GM12878 (cell line): ENCODE results near the gene POLR3A. TPM values are rescaled to one million over a fixed set of nuclear protein-coding genes. Genes with fewer than 3 reads are reported as not detected.

Experiments used
- ATAC-seq: fragments of 200-7000 bp; cut with Tn5 transposase; 3 replicates; pipeline ENCODE4 v1.9.1; 2020; ENCODE audit warnings: mild to moderate bottlenecking, moderate library complexity
- BruUV-seq: library from RNA; stranded (reverse); fragments of 400-500 nt; replicated peaks from 2 replicates; lab custom pipeline; 2021; lab: Mats Ljungman, UMichigan
- CTCF ChIA-PET: fragments of 300-600 bp; sonication (Branson Sonifier 250); formaldehyde crosslinking; extraction: SDS; loops from one replicate; lab custom pipeline; 2021; ENCODE audit warnings: inconsistent platforms; lab: Yijun Ruan, JAX
- POLR2A ChIA-PET: fragments of 350-600 bp; formaldehyde crosslinking; extraction: SDS; loops from one replicate; lab custom pipeline; 2021; ENCODE audit warnings: inconsistent platforms; lab: Charles Lee
- RAD21 ChIA-PET: fragments of 300-600 bp; sonication (Branson Sonifier 250); formaldehyde crosslinking; loops from one replicate; lab custom pipeline; 2023; ENCODE audit warnings: antibody characterized with exemption; ENCODE audit not compliant: unreplicated experiment; lab: Charles Lee
- SMC1A ChIA-PET: fragments of 300-600 bp; sonication (Branson Sonifier 250); formaldehyde crosslinking; loops from one replicate; lab custom pipeline; 2023; ENCODE audit not compliant: unreplicated experiment, uncharacterized antibody; lab: Charles Lee
- DNase-seq: peaks from one replicate; pipeline ENCODE4 v3.0.0-alpha.2; 2011; ENCODE audit warnings: low read depth, low spot score
- FAIRE-seq: peaks from 3 replicates; lab custom pipeline; 2011; peaks lifted over from hg19 to GRCh38; lab: Jason Lieb, UNC
- H2AFZ ChIP-seq: 2 replicates; pipeline ENCODE4 v1.6.0; 2011; ENCODE audit warnings: low read depth, low read length, control low read depth; ENCODE audit not compliant: control insufficient read depth
- H3K27ac ChIP-seq: 2 replicates; pipeline ENCODE4 v1.5.1; 2011; ENCODE audit warnings: control low read depth; ENCODE audit not compliant: control insufficient read depth, insufficient read depth
- H3K27me3 ChIP-seq, 2 experiments: replicated peaks in 1 of 2; 2 replicates each; pipeline versions ENCODE4 v1.6.0 to v1.6.1; 2011; ENCODE audit warnings: low read length in 1 of 2; ENCODE audit not compliant: control insufficient read depth in 2 of 2, insufficient read depth in 2 of 2
- H3K36me3 ChIP-seq, 2 experiments: 2 replicates each; pipeline ENCODE4 v1.5.1; 2011; ENCODE audit warnings: low read length in 1 of 2; ENCODE audit not compliant: control insufficient read depth in 2 of 2, insufficient read depth in 2 of 2
- H3K4me1 ChIP-seq: 2 replicates; pipeline ENCODE4 v1.6.1; 2011; ENCODE audit warnings: mild to moderate bottlenecking, low read length, moderate library complexity, mixed read lengths; ENCODE audit not compliant: control insufficient read depth, insufficient read depth
- H3K4me2 ChIP-seq: 2 replicates; pipeline ENCODE4 v1.6.0; 2011; ENCODE audit warnings: control low read depth; ENCODE audit not compliant: control insufficient read depth, insufficient read depth
- H3K4me3 ChIP-seq: fragments of 200-600 bp; sonication (generic); 2 replicates; pipeline ENCODE4 v1.5.1; 2016
- H3K79me2 ChIP-seq: 2 replicates; pipeline ENCODE4 v1.6.0; 2011; ENCODE audit warnings: low read length; ENCODE audit not compliant: control insufficient read depth, insufficient read depth
- H3K9ac ChIP-seq: 2 replicates; pipeline ENCODE4 v1.8.0; 2011; ENCODE audit warnings: low read length, control low read depth, mixed read lengths; ENCODE audit not compliant: control insufficient read depth, insufficient read depth
- H3K9me3 ChIP-seq: replicated peaks from 3 replicates; pipeline ENCODE4 v1.5.1; 2011; ENCODE audit warnings: mild to moderate bottlenecking, low read length; ENCODE audit not compliant: control insufficient read depth, insufficient read depth
- H4K20me1 ChIP-seq: 2 replicates; pipeline ENCODE4 v1.6.0; 2011; ENCODE audit not compliant: control insufficient read depth, insufficient read depth
- HDAC2 ChIP-seq: fragments of 200-600 bp; sonication (generic); IDR thresholded peaks from 2 replicates; pipeline ENCODE4 v1.6.1; 2017
- IRF4 ChIP-seq: IDR thresholded peaks from 2 replicates; pipeline ENCODE4 v1.6.1; 2011; ENCODE audit warnings: low read depth, low read length
- NFYB ChIP-seq: IDR thresholded peaks from 2 replicates; pipeline ENCODE4 v1.6.1; 2011; ENCODE audit warnings: low read depth, mild to moderate bottlenecking, low read length, improper control_type of control experiment, moderate library complexity; ENCODE audit not compliant: insufficient read depth
- RB1 ChIP-seq: fragments of 450-650 bp; formaldehyde crosslinking; IDR thresholded peaks from 2 replicates; pipeline ENCODE4 v1.6.1; 2017; ENCODE audit warnings: mild to moderate bottlenecking, borderline replicate concordance
- SMAD1 ChIP-seq: fragments of 450-650 bp; IDR thresholded peaks from 2 replicates; pipeline ENCODE4 v1.6.1; 2018; ENCODE audit warnings: mild to moderate bottlenecking, low read depth; ENCODE audit not compliant: partially characterized antibody
- SRF ChIP-seq, 2 experiments: IDR thresholded peaks; 2 replicates each; pipeline ENCODE4 v1.6.1; 2011; ENCODE audit warnings: low read depth in 2 of 2, low read length in 2 of 2, mild to moderate bottlenecking in 1 of 2, moderate library complexity in 1 of 2
- SUZ12 ChIP-seq: fragments of 200-600 bp; sonication (generic); IDR thresholded peaks from one replicate; pipeline ENCODE4 v1.6.1; 2018; ENCODE audit warnings: antibody characterized with exemption, mild to moderate bottlenecking; ENCODE audit not compliant: unreplicated experiment
- WGBS: methylation state at CpG from one replicate; pipeline ENCODE4 v1.1.6; 2016; ENCODE audit warnings: low lambda C conversion rate; ENCODE audit not compliant: insufficient replicate concordance, insufficient coverage; ENCODE audit errors: missing lambda C conversion rate; 5-methylcytosine and 5-hydroxymethylcytosine counted together
- in situ Hi-C: fragments of 300-500 bp; cut with MboI; formaldehyde crosslinking; loops from 9 replicates; pipeline ENCODE4 v1.14.3; 2018; ENCODE audit warnings: mixed read lengths
- intact Hi-C: fragments of 100-400 bp; cut with micrococcal nuclease; formaldehyde crosslinking; loops from one replicate; pipeline ENCODE4 v1.14.2; 2022; ENCODE audit not compliant: unreplicated experiment
- polyA plus RNA-seq, 11 experiments: library from polyadenylated mRNA; depleted of rRNA in 4 of 11; unstranded in 6 of 11; stranded (reverse) in 5 of 11; fragments of >200 nt; fragmentation: Nextera tagmentation in 4 of 11; fragmentation: Illumina TruSeq in 1 of 11; extraction: Ambion mirVana in 4 of 11; extraction: Trizol in 1 of 11; gene quantifications; 1 replicate in 1 of 11; 2 replicates in 10 of 11; pipeline versions ENCODE4 v1.2.1 to v1.2.3, GENCODE V29; 2011 to 2016; ENCODE audit warnings: inconsistent platforms in 2 of 11, missing spikeins in 2 of 11, low read depth in 1 of 11
- total RNA-seq, 4 experiments: library from RNA; depleted of rRNA in 3 of 4; stranded (reverse); fragments of >200 nt in 3 of 4; fragmentation: Illumina TruSeq in 1 of 4; extraction: Trizol in 1 of 4; gene quantifications; 2 replicates each; pipeline versions ENCODE4 v1.2.1 to v1.2.3, GENCODE V29; 2013 to 2021
- TF ChIP-seq, protein P1 (sequence below): IDR thresholded peaks from 2 replicates; pipeline ENCODE4 v1.6.1; 2012; ENCODE audit warnings: improper control_type of control experiment, low read depth, low read length; ENCODE audit not compliant: insufficient replicate concordance
- TF ChIP-seq, protein P2 (sequence below): IDR thresholded peaks from 2 replicates; pipeline ENCODE4 v1.6.1; 2011; ENCODE audit warnings: borderline replicate concordance, low read depth, mild to moderate bottlenecking, moderate library complexity, low read length; ENCODE audit not compliant: insufficient read depth, poor library complexity, severe bottlenecking

POLR3A gene
- total and polyA plus RNA-seq, 10 of the 15 experiments (the other 5 are each of a cell fraction or from before 2014, with no cell fraction given): 5.4 to 20.4 (median 14.4) TPM

DNA sequence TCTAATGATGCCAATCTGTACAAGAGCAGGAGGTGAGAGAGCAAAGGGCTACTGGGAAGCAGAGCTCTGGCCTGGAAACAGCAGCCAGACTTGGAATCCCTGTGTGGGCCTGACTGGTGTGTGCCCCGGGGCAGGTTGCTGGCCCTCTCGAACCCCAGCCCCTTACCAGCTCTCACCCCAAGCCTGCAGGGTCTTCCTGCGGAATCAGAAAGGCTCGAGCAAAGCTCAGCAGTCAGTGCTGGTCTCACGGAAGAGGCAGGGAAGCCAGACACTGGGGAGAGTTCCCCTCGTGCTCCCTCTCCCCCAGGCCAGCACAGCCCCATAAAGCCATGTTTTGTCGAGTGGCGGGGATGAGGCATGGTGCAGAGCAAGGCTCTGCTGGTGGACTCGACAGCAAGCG, 50.1 kb downstream of the POLR3A start:
- intact Hi-C loops: no loop called here

More for the DNA sequence above, 50.1 kb downstream of the POLR3A start:
- H3K4me1 ChIP-seq: no peaks in the 10 kb centered on the region
- no peaks in the 10 kb centered on the region for H4K20me1 ChIP-seq
- H3K27me3 ChIP-seq: no peaks in the 10 kb centered on the region
- RAD21 ChIA-PET: no interaction called here
- H3K79me2 ChIP-seq: no peaks in the 10 kb centered on the region
- H3K36me3 ChIP-seq: peaks cover 31 to 34% of the 10 kb centered on the region in 2 experiments; a peak in 3 of 4 replicates
- TF ChIP-seq, protein P1, sequence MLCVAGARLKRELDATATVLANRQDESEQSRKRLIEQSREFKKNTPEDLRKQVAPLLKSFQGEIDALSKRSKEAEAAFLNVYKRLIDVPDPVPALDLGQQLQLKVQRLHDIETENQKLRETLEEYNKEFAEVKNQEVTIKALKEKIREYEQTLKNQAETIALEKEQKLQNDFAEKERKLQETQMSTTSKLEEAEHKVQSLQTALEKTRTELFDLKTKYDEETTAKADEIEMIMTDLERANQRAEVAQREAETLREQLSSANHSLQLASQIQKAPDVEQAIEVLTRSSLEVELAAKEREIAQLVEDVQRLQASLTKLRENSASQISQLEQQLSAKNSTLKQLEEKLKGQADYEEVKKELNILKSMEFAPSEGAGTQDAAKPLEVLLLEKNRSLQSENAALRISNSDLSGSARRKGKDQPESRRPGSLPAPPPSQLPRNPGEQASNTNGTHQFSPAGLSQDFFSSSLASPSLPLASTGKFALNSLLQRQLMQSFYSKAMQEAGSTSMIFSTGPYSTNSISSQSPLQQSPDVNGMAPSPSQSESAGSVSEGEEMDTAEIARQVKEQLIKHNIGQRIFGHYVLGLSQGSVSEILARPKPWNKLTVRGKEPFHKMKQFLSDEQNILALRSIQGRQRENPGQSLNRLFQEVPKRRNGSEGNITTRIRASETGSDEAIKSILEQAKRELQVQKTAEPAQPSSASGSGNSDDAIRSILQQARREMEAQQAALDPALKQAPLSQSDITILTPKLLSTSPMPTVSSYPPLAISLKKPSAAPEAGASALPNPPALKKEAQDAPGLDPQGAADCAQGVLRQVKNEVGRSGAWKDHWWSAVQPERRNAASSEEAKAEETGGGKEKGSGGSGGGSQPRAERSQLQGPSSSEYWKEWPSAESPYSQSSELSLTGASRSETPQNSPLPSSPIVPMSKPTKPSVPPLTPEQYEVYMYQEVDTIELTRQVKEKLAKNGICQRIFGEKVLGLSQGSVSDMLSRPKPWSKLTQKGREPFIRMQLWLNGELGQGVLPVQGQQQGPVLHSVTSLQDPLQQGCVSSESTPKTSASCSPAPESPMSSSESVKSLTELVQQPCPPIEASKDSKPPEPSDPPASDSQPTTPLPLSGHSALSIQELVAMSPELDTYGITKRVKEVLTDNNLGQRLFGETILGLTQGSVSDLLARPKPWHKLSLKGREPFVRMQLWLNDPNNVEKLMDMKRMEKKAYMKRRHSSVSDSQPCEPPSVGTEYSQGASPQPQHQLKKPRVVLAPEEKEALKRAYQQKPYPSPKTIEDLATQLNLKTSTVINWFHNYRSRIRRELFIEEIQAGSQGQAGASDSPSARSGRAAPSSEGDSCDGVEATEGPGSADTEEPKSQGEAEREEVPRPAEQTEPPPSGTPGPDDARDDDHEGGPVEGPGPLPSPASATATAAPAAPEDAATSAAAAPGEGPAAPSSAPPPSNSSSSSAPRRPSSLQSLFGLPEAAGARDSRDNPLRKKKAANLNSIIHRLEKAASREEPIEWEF: no peak
- TF ChIP-seq RB1 (no peak), IRF4 (no peak), SMAD1 (no peak), SRF (IDR thresholded peaks at IDR 0.05; ENCODE audit: low read depth in 2 of 2, low read length in 2 of 2) (no peak), NFYB (no peak), SUZ12 (no peak), HDAC2 (no peak)
- TF ChIP-seq, protein P2, sequence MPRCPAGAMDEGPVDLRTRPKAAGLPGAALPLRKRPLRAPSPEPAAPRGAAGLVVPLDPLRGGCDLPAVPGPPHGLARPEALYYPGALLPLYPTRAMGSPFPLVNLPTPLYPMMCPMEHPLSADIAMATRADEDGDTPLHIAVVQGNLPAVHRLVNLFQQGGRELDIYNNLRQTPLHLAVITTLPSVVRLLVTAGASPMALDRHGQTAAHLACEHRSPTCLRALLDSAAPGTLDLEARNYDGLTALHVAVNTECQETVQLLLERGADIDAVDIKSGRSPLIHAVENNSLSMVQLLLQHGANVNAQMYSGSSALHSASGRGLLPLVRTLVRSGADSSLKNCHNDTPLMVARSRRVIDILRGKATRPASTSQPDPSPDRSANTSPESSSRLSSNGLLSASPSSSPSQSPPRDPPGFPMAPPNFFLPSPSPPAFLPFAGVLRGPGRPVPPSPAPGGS: no peak
- TF ChIP-seq, all 136 proteins: peak for 0
- Histone ChIP-seq H2AFZ (no peak overlapping the region), H3K4me3 (no peak overlapping the region), H3K9ac (no peak overlapping the region), H3K9me3 (no peaks in the 10 kb centered on the region), H3K4me2 (no peak overlapping the region), H3K27ac (no peak overlapping the region)
- DNase-seq (no peak), FAIRE-seq (no peak), ATAC-seq (no peak)
- ChIA-PET SMC1A (no interaction called here), CTCF (no interaction called here), POLR2A (no interaction called here)
- BruUV-seq: no TSS peak
- in situ Hi-C loops: no loop called here
- 98% methylated on average over 10 of the region's 10 CpGs for WGBS
